ENCODE measurements around the gene TEX9. TPM values are rescaled to one million over a fixed set of nuclear protein-coding genes. Genes with fewer than 3 reads are reported as not detected.
"Not testable (repeated sequence)": the region's sequence is repeated elsewhere in the genome, so short reads cannot be mapped to it uniquely, and the experiment has no call there.

TEX9 gene
- total RNA-seq, 1 donor from 2014 or later, result 4.7 TPM

DNA sequence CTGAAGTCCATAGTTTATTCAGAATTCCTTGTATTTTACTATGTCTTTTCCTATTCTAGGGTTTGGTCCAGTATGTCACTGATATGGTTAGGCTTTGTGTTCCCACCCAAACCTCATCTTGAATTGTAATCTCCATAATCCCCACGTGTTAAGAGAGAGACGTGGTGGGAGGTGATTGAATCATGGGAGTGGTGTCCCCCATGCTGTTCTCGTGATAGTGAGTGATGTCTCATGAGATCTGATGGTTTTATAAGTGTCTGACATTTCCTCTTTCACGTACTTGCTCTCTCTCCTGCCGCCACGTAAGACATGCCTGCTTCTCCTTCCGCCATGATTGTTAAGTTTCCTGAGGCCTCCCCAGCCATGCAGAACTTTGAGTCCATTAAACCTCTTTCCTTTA lies 6.6 kb upstream of the TEX9 start:
- TF ChIP-seq, protein P1, sequence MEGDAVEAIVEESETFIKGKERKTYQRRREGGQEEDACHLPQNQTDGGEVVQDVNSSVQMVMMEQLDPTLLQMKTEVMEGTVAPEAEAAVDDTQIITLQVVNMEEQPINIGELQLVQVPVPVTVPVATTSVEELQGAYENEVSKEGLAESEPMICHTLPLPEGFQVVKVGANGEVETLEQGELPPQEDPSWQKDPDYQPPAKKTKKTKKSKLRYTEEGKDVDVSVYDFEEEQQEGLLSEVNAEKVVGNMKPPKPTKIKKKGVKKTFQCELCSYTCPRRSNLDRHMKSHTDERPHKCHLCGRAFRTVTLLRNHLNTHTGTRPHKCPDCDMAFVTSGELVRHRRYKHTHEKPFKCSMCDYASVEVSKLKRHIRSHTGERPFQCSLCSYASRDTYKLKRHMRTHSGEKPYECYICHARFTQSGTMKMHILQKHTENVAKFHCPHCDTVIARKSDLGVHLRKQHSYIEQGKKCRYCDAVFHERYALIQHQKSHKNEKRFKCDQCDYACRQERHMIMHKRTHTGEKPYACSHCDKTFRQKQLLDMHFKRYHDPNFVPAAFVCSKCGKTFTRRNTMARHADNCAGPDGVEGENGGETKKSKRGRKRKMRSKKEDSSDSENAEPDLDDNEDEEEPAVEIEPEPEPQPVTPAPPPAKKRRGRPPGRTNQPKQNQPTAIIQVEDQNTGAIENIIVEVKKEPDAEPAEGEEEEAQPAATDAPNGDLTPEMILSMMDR (conservative IDR thresholded peaks at IDR 0.05; ENCODE audit: low read depth, low read length), result no peak

DNA sequence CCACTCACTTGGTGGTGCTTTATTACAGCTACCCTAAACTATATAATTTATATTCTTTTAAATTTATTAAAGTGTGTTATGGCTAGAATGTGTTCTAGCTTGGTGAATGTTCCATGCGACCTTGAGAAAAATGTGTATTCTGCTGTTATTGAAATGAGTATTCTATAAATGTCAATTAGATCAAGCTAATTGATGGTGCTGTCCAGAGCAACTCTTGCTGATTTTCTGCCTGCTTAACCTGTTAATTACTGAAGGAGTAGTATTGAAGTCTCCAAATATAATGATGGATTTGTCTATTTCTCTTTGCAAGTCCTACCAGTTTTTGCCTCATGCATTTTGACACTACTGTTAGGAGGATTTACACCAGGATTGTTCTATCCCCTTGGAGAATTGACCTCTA lies 3.2 kb upstream of the TEX9 start:
- DNase-seq (ENCODE audit: low read depth), result no peak
- no peak overlapping the region for H3K4me3 ChIP-seq (ENCODE audit: low read depth, low read length)
- TF ChIP-seq, protein P1 (conservative IDR thresholded peaks at IDR 0.05; ENCODE audit: low read depth, low read length), result no peak

More for the DNA sequence above, 6.6 kb upstream of the TEX9 start:
- no peak overlapping the region for H3K4me3 ChIP-seq (ENCODE audit: low read depth, low read length)
- DNase-seq (ENCODE audit: low read depth), result no peak

GRCh38 chr15:56366211-56366610 lies 985 bp downstream of the TEX9 start:
- TF ChIP-seq, protein P1 (conservative IDR thresholded peaks at IDR 0.05; ENCODE audit: low read depth, low read length), result no peak
- peak overlapping the region; percentile 80 for H3K4me3 ChIP-seq (ENCODE audit: low read depth, low read length)
- DNase-seq (ENCODE audit: low read depth), result no peak

DNA sequence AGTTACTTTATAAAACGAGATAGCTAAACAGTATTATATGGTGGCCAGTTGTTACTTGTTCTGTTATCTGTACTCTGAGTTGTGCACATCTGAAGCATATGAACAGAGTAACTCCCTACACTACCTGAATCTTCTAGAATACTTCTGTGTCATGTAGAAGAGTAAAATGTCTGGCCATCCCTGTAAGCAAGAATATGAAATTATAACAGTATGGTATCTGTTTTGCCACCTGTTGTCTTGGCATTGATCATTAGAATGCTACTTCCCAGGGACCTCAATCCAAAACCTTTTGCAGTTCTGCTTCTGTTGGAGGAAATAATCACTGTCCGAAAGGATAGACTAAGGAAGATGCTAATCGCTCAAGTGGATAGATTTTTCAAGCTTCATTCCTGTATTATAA lies 1.9 kb downstream of the TEX9 start:
- TF ChIP-seq, protein P1 (conservative IDR thresholded peaks at IDR 0.05; ENCODE audit: low read depth, low read length), result no peak
- no peak overlapping the region for H3K4me3 ChIP-seq (ENCODE audit: low read depth, low read length)
- DNase-seq (ENCODE audit: low read depth), result no peak

- DNase-seq (ENCODE audit: low read depth), result no peak
- TF ChIP-seq, protein P1 (conservative IDR thresholded peaks at IDR 0.05; ENCODE audit: low read depth, low read length), result no peak
- H3K4me3 ChIP-seq (ENCODE audit: low read depth, low read length), result no peak overlapping the region
Observed at GRCh38 chr15:56369234-56369633, 4.0 kb downstream of the TEX9 start.

DNA sequence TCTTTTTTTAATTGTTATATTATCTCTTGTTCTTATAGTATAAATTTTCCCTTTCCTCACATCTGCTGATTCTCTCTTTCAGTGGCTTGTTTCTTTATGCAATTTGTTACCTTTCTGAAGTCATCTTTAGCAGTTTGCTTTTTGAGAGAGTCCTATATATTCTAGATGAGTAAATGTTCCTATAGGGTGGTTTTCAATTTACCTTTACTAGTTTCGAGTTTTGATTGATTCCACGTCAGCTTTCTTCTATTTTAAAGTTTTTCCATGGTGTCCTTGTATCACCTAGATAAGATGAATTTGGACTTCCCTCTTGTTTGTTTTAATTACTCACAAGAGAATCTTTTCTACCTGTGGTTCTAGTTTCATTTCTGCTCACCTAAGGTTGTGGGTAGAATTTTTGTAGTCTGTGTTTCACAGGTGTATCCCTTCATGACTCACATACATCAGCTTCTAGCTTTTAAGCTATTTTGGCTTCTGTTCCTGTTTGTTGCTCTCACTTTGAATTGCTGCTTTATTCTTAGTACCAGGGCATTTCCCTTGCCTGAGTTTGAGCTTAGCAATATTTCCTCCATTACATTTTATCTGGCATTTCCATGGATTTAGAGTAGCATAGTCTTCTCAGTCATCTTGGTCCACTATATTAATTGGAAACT lies 6.4 kb downstream of the TEX9 start:
- no peak for DNase-seq (ENCODE audit: low read depth)
- TF ChIP-seq, protein P1 (conservative IDR thresholded peaks at IDR 0.05; ENCODE audit: low read depth, low read length), result no peak
- H3K4me3 ChIP-seq (ENCODE audit: low read depth, low read length), result no peak overlapping the region

- not testable (repeated sequence) for H3K4me3 ChIP-seq (ENCODE audit: low read depth, low read length); DNase-seq (ENCODE audit: low read depth)
Observed at GRCh38 chr15:56374693-56375092, 9.5 kb downstream of the TEX9 start.

DNA sequence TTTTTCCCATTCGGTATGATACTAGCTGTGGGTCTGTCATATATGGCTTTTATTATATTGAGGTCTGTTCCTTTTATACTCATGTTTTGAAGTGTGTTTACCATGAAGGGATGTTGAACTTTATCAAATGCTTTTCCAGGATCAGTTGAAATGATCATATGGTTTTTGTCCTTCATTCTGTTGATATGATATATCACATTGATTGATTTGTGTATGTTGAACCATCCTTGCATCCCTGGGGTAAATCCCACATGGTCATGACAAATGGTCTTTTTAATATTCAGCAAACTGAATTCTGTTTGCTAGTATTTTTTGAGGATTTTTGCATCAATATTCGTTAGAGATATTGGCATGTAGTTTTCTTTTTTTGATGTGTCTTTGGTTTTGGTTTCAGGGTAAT lies 12.6 kb downstream of the TEX9 start:
- not testable (repeated sequence) for DNase-seq (ENCODE audit: low read depth); H3K4me3 ChIP-seq (ENCODE audit: low read depth, low read length)
